Spleen (tissue), 7 donors: ENCODE measurements around the gene C4orf17.

Experiments
- POLR2A ChIP-seq, 3 donors: fragments of 450-650 bp; IDR thresholded peaks; one replicate each; pipeline ENCODE4 v1.5.1; 2017; ENCODE audit warnings: antibody characterized with exemption in 3 of 3, mild to moderate bottlenecking in 1 of 3
- POLR2AphosphoS5 ChIP-seq, 3 donors: sonication (generic); formaldehyde crosslinking; IDR thresholded peaks; one replicate each; pipeline ENCODE4 v1.5.1; 2017; ENCODE audit warnings: antibody characterized with exemption in 3 of 3
- TF ChIP-seq, protein P1 (sequence below), 11 experiments: fragments of 200-600 bp in 7 of 11; fragments of 450-650 bp in 4 of 11; sonication (generic) in 4 of 11; IDR thresholded peaks in 8 of 11; conservative IDR thresholded peaks in 3 of 11; 1 replicate in 7 of 11; 2 replicates in 4 of 11; pipeline versions ENCODE4 v1.4.0 to v1.8.0; 2016 to 2021; ENCODE audit warnings: antibody characterized with exemption in 11 of 11, inconsistent platforms in 4 of 11, mild to moderate bottlenecking in 1 of 11
- donor health status: DM: no; HTN: no; CAD: no; lungs with moderate emphysema.
- donor health status: DM: no; HTN: no; CAD: no.
- donor health status: DM: no; HTN: no; CAD: no.

DNA sequence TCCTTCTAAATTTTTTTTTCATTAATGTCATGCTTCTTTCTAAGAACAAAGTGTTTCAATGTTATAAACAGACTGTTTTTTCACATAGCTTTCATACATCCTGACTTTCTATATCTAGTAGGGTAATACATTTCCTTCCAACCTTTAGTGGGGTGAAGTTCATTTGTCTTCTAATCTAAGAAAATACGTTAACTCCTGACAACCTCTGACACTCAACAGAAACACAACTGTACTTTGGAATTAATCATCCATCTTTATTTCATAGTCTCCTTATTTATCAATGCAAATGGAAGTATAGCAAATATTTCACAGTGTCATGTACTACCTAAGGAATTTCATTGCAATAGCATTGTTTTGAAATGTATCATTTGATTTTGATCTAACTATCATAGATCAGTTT lies 61.1 kb downstream of the C4orf17 start:
- TF ChIP-seq POLR2A (IDR thresholded peaks at IDR 0.05) (no peak), POLR2AphosphoS5 (IDR thresholded peaks at IDR 0.05) (no peak)
- TF ChIP-seq, protein P1, sequence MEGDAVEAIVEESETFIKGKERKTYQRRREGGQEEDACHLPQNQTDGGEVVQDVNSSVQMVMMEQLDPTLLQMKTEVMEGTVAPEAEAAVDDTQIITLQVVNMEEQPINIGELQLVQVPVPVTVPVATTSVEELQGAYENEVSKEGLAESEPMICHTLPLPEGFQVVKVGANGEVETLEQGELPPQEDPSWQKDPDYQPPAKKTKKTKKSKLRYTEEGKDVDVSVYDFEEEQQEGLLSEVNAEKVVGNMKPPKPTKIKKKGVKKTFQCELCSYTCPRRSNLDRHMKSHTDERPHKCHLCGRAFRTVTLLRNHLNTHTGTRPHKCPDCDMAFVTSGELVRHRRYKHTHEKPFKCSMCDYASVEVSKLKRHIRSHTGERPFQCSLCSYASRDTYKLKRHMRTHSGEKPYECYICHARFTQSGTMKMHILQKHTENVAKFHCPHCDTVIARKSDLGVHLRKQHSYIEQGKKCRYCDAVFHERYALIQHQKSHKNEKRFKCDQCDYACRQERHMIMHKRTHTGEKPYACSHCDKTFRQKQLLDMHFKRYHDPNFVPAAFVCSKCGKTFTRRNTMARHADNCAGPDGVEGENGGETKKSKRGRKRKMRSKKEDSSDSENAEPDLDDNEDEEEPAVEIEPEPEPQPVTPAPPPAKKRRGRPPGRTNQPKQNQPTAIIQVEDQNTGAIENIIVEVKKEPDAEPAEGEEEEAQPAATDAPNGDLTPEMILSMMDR (IDR thresholded peaks at IDR 0.05 in 8 of 11, conservative IDR thresholded peaks at IDR 0.05 in 3 of 11), result no peak
